Stimulated activated CD8-positive, alpha-beta memory T cell treated with anti-CD3 and anti-CD28 coated beads, Interleukin-2, amount 100 ng/mL, for 48 hours (primary cell): ENCODE data around the gene MPPED2.

Experiments
- DNase-seq, 2 donors: peaks; one replicate each; pipeline ENCODE4 v3.0.0-alpha.2; 2020; ENCODE audit warnings: low read depth in 2 of 2

MPPED2 gene

DNA sequence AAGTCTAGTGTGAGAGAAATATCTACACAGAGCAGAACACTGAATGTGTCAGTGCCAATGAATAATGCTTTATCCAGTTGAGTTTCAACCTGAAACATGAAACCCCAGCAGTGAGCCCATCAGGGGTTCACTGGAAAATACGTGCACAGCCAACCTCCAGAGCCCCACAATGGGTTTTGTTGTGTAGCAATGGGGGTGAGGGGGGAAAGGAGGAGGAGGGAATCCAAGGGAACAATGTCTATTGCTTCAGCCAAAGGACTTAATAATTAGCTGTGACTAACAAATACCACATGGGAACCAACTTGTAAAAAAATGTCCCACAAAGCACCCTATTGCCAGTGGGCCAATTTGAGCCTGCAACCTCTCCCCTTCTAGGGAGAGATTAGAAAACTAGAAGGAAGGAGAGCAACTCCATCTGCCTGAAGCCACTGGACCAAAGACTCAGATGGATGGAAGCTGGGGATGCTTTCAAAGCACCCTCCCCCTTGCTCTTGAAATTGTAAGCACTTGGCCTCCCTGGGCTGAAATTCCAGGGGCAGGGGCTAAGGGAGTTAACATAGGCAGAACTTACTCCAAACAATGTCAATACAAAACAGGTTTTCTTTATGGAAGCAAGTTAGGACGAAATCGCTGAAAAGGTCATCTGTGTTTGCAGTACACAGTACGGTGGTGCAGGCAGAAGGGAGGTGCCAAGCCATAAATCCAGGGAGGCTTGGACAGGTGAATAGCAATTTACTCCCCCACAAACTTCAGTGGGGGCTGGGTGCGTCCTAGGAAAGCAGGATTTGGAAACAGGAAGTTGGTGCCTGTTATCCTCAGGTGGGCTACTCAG is 163.5 kb downstream of the MPPED2 start:
- no peak for DNase-seq

DNA sequence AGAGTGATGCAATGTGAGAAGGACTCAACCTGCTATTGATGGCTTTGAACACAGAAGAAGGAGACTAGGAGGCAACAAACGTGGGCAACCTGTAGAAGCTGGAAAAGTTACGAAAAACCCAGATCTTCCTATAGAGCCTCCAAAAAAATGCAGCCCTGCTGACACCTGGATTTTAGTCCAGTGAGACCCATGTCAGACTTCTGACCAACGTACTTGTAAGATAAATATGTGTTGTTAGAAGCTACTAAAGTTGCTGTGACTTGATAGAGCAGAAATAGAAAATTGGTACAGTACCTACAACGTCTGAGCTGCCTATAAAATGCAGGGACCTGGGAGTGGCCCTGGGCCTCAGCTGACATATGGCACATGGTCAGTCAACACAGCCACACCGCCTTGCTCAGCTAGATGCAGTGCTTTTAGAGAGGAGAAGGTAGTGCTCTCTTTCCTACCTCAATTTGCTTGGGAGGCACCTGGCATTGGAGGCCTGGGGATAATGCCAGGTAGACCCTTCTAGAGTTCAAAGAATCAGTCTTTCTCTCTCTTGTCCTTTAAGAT is 165.8 kb downstream of the MPPED2 start:
- no peak for DNase-seq

DNA sequence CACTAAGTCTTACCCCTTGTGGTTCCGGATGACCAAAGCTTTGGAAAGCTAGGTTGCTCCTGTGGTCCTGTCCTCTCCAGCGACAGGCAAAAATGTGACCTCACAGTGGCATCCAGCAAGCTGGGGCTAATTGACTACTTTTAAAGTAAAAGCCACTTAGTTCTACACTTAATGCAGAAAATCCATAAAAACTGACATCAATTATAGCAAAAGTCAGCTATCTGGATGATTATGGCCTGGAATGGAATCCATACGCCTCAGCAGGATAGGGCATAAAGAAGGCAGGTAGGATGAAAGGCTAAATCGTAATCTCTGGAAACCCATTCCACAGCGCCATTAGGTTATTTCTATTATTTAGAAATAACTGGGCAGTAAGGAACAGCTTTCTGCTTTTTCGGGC is 171.3 kb downstream of the MPPED2 start:
- no peak for DNase-seq

DNA sequence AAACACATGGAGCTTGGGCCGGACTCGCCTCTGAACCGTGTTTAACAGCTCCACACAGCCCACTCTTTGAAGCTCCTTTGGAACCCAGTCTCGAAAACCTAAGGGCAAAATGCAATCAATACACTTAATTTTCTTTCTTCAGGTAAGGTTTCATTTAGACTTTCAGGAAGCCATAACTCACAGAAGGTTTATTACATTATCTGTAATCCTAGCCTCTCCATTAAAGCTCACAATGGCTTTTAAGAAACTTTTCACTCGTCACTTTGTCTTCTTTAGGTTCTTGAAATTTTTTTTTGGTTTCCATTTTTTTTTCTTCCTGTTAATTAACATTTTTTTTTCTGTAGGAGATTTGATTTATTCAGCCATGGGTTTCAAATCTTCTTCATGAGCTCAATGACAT is 171.9 kb downstream of the MPPED2 start:
- DNase-seq, result no peak

DNA sequence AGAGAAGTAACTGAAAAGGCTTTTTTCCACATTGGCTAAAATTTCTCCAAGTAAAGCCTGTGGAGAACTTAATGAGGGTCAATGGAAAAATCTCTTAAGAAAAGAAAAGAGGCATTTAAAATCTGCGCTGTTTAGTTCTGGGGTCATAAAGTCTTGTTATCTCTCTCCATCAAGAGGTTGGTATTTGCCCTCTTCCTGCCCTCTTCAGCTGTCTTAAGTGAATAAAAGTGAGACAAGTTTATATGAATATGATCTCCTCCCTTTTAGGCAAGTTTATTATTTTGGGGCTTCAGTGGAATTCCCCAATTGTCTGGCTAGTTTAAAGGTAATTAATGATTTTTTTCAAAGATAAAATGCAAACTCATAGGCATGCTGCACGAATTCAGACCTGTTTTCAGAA is 173.6 kb downstream of the MPPED2 start:
- DNase-seq, result no peak

DNA sequence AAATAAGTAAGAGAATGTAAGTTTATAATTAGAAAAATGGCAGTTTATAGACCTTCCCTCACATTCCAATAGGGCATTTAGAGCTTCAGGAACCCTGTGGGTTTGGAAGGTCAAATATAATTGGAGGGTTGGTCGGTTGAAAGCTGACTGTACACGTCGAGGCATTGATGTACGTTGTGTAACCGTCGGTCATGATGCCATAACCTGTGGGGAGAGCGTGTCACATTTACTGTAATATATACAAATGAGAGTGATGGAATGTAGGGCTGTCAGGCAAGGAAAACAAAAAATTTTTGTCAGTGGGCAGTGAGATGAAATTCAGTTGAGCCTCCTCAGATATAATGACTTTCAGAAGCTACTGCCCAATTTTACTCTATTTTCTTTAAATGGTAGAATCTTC is 174.8 kb downstream of the MPPED2 start:
- no peak for DNase-seq

DNA sequence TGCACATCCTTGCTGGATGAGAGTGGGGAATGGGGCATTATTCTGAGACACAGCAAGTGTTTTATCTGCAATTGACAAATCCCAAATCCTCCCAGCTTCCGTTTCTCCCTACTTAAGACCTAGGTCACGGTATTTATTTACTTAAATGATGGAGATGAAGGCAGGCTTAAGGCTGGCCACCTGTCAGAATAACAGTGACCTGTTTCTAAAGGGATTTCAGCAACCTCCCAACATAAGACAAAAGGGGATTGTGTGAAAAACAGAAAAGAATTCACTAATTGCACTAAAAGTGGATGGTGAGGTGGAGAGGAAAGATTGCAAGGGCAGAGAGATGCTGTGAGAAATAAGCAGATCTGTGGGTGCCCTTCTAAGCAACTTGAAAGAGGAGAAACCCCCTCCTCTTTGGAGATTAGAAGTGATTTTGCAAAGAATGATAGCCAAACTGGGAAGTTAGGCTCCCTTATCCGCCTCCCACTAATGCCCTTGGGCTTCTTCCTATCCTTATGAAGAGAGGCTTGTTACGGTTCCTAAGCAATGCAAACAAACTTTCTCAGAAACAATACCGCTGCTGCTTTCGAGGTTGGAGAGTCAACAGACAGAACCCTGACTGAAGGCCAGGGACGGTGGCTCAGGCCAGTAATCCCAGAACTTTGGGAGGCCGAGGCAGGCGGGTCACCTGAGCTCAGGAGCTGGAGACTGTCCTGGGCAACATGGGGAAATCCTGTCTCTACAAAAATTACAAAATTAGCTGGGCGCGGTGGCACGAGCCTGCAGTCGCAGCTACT is 179.0 kb downstream of the MPPED2 start:
- no peak for DNase-seq

DNA sequence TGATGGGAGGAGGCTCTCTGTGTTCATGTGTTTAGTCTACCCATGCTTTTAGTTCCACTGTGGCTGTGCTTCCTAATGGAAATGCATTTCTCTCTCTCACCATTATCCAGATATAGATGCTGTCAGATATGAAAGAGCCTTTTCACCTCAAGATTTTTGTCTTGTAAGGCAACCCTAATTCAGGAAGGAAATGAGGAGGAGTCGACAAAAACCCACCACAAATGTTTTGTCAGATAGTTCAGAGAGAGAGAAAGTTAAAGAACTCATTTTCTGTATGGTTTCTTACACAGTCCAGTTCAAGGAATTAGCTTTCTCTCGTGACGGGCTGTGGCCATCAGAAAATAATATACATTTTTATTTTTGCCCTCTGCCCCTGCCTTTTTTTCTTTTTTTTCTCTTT is 180.8 kb downstream of the MPPED2 start:
- no peak for DNase-seq

DNA sequence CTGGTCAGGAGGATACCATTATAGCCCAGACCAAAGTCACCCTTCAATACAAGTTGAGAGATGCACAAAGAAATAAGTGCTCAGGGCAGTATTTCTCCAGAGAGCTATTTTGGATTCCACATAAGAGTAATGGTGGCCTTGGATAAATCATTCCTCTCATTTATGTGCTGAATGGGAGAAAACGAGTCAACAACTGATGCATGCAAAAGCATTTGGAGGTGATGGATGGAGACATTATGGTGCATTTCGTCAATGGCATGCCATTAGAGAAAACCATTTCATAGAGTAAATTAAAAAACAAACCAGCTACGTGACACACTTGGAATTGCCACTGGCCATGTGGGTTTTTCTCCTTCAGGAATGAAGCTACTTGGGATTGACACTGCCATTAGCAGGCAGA is 182.0 kb downstream of the MPPED2 start:
- no peak for DNase-seq

DNA sequence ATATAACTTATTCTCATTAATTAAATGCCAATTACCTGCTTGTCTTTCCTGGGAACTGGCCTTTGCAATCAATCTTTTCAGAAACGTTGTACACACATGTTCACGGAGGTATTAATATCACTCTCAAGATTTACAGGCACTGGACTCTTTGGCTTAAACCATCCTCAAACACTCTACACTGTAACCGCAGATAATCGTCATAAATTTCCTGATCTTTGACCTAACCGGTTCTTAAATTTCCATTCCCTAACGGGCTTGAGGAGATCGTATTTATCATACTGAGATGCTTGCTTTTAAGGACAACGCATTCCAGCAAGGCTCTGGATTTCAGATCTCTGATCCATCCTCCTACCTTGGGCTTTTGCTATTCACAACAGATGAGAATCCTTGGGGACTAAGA is 190.4 kb downstream of the MPPED2 start:
- no peak for DNase-seq

DNA sequence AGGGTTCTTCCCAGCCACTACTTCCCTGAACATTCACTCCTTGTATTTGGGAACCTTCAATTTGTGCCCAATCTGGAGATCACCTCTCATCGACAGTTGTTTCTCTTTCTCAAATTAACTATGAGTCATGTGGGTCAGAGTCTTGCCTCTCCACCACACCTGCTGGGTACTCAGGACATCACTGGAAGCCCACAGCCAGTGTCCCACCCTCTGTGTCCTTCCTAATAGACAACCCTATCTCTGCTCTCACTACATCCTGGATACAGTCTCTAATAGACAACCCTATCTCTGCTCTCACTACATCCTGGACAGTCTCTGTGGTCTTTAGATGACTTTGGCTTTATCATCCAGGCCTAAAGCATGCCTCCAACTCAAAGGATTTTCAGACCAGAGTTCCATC is 193.1 kb downstream of the MPPED2 start:
- no peak for DNase-seq

DNA sequence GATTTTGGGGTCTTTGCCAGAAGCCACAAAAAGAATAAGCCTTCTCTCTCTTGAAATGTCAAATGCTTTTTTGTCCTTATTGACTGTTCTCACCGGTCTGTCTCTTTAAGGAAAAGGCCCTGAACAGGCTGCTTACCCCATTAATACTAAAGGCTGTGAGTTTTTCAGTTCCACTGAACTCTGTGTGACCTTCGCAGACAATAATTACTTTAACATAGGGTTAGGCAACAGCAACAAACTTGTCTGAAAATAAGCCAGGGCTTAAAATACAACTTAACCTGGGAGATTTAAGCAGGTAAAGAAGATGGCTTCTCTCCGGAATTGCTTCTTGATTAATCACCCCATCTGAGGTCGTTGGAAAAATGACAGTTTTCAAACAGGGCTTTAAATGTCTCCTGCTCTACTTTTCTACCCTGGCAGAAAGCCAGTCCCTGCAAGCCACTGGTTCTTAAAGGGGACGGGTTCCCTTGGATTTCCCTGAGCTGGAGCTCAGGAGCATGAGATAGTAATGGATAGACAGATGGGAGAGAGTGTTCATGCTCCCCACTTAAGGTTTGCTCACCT is 193.8 kb downstream of the MPPED2 start:
- no peak for DNase-seq

DNA sequence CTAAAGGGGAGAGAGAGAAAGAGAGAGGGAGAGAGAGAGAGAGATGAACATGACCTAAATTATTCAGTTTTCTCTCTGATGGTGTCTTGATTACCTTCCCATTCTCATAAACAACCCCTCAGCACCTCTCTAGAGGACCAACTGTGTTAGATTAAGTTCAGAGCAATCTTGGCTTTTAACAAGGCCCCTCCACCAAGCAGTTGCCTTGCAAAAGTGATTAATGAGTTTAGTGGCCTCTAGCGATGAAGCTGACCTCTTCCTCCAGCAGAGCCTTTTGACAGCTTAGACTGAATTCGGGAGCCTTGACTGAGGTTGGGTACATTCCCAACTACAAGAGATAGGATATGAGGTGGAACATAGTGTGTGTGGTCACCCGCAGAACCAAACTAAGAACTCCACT is 197.2 kb downstream of the MPPED2 start:
- no peak for DNase-seq

DNA sequence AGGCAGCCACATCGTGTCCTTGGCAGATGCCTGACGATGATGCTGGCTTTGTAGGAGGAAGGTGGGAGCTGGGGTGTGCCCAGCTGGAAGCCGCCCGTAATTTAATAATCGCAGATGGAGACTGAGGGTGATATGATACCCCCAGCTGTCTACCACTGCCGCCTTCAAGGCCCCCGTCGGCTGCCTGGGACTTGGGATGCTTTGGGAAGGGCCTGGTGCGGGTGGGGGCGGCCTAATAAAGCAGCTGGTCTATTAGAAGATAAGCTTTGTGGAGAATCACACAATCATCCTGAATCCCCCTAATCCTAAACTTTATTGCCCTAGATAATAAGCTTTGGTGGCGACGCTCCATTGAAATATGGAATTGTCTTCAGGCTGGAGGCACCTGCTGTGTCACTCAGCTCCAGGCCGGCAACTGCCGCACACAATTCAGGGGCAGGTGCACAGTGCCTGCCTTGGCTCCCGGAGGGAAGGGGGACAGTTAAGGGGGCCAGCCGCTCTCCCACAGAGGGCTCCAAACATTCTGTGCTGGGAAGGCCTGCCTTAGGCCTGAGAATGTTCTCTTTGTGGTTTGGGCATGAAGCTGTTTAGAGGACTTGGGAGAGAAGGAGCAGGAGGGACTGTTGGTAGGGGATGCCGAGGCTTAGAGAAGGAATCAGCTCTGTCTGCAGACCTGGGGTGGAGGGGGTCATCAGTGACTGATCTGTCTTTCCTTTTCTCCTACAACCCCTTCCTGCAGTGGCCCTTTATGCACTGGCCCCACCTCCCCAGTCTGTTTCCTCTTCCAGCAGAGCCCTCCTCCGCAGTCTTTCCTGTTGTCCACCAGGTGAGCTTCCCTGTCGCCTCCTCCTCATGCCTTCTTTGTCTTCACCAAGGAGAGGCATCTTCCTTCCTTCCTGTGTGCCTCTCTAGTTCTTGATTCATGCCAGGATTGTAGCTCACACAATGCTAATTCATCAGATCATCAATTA is 198.0 kb downstream of the MPPED2 start:
- no peak for DNase-seq

DNA sequence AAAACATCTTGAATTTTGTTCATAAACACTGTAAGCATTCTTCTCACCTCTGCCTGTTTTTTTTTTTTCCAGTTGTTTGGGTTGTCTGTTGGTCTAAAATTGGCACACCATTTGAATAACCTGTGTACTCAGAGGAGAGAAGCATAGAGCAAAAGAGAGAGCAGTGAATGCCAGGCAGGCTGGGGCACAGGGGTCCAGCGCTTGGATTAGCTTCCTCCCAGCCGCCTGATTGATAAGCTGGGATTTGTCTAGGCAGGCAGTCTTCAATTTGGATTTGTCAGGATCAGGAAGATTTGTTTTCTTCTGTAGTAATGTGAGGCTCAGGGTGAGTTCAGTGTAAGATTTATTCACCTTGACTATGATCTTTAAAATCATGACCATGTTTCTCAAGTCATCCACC is 204.3 kb downstream of the MPPED2 start:
- no peak for DNase-seq

DNA sequence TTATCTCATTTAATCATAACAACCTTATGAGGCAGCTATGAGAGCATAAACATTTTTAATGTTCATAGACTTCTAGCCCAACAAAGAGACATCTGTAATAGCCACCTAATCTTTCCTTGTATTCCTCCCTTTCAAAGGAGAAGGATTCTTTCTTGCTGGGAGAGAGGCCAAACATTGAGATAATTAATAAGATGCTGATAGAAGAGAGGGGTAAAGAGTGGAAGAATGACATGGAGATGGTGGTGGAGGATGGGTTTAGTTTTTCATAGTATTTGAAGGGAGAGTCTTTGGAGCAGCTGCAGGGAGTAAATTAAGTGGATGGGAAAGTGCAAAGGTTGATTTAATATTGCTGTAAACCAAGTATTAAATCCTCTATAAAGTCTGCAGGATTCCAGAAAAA is 205.3 kb downstream of the MPPED2 start:
- no peak for DNase-seq

DNA sequence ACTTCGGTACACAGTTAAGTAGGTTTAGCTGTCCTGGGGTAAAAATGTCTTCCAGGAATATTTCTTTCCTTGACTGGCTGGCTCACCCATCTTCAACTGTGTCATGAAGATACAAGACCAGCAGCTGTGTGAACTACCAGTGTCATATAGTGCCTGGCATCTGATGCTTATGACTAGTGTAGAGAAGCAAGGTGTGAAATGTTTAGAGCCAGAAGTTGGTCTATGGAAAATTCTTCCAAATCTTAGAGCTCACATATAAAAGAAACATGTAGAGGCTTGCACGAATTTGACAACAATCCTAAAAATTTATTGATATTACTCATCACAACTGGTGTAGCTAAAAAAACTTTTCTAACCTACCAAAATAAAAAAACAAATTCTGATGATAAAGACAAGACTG is 208.8 kb downstream of the MPPED2 start:
- no peak for DNase-seq

DNA sequence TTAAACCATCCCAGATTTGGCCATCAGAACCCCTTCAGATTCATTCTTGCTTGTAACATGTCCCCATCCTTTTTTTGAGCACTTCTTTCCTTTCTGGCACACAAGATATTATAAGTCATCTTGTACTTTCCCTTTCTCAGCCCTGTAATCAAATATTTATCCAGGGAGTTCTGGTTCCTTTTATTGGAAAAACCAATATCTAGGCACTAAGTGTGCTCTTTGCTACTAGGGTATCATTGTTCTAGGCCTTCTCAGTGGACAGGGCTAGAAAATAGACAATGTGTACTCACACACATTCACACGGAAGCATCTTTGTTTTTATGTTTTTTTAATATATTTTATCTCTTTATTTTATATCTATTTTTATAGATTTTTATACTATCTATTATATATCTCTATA is 216.0 kb downstream of the MPPED2 start:
- no peak for DNase-seq

DNA sequence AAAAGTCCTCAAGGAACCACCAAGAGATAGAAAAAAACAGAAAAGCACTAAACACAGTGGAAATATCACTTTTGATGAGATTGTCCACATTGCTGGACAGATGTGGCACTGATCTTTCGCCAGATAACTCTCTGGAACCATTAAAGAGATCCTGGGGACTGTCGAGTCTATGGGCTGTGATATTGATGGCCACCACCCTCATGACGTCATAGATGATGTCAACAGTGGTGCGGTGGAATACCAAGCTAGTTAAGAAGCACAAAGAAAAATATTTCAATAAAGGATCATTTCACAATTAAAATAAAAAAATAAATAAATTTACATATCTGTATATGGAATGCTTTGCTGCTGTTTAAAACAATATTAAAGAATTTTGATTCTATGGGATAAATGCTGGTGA is 217.8 kb downstream of the MPPED2 start:
- DNase-seq, result no peak

DNA sequence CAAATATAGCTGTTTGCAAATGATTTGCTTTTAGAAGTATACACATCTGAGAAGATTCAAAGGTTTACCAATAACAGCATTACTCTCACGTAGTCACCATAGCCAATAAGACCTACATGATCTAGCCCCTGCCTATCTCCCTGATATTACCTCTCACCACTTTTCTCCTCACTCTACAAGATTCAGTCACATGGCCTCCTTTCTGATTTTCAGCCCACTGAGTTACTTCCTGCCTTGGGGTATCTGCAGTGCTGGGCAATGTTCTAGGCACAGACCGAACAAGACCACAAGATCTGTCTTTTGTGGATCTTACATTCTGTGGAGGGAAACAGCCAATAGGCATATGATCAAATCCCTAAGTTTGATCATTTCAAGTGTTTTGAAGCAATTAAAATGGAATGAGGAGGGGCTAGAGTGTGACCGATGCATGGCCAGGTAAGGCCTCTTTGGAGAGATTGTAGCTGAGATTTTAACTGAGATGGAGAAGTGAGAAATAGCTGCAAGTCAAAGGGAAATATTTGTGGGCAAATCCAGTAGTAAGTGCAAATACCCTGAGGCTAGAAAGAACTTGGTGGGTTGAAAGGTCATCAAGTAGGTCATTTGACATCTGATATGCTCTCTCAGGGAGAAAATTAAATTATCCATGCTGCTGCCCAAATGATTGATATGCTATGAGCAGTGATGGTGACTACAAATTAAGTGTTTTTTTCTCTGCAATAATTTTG is 220.2 kb downstream of the MPPED2 start:
- DNase-seq, result no peak
